ENCODE measurements around the gene ASCC3. TPM values are rescaled to one million over a fixed set of nuclear protein-coding genes. Genes with fewer than 3 reads are reported as not detected.
A peak's percentile ranks its signal among the peaks of the same experiment; 100 is the strongest.

Gene ASCC3
- total and polyA plus RNA-seq, 2 of the 4 experiments (the other 2 are of a cell fraction) = 25.8 to 104 TPM

- Histone ChIP-seq H3K27me3 (ENCODE audit: control insufficient read depth, insufficient read depth, low read length) (no peaks in the 10 kb centered on the region), H3K18ac (ENCODE audit: low read depth, low read length) (peak overlapping the region; percentile 12; the same call in 1 of the 2 replicates), H4K5ac (ENCODE audit: low read depth, low read length) (no peak overlapping the region), H3K27ac (ENCODE audit: insufficient read depth, low read length) (no peak overlapping the region), H2BK5ac (ENCODE audit: low read depth, low read length, poor library complexity, severe bottlenecking) (peak overlapping the region; percentile 12), H3K14ac (replicated peaks; ENCODE audit: low read depth, low read length) (no peak overlapping the region), H2BK120ac (ENCODE audit: low read depth, low read length) (peak overlapping the region; percentile 57; the same call in 1 of the 2 replicates), H3K4ac (ENCODE audit: low read depth, low read length) (0 out of 2 replicates have a peak overlapping the region, but pooled peaks have one; percentile 25), H3K23ac (ENCODE audit: low read depth, low read length) (0 out of 2 replicates have a peak overlapping the region, but pooled peaks have one; percentile 12), H2AK5ac (ENCODE audit: low read depth, low read length) (no peak overlapping the region), H3K9ac (ENCODE audit: low read depth, low read length) (no peak overlapping the region), H3K79me1 (ENCODE audit: low read depth in 1 of 2, low read length in 2 of 2) (peaks cover 0 to 3% of the 10 kb centered on the region in 2 experiments; a peak in 1 of 4 replicates), H2BK15ac (ENCODE audit: low read depth, low read length) (no peak overlapping the region; the same call in 2 of the 3 replicates), H2AFZ (replicated peaks; ENCODE audit: low read length, poor library complexity) (no peak overlapping the region), H2BK20ac (ENCODE audit: low read depth, low read length) (peak overlapping the region; percentile 76; the same call in 1 of the 2 replicates), H3K4me2 (ENCODE audit: low read depth, low read length) (no peak overlapping the region), H3K4me3 (ENCODE audit: insufficient read depth, low read depth, low read length) (no peak overlapping the region), H4K8ac (ENCODE audit: low read depth in 2 of 2, low read length in 2 of 2) (no peak overlapping the region), H3K4me1 (ENCODE audit: control insufficient read depth, insufficient read depth, low read length) (peaks cover 8% of the 10 kb centered on the region; the same call in 1 of the 2 replicates), H4K20me1 (ENCODE audit: insufficient read depth, low read length) (no peaks in the 10 kb centered on the region), H2AK9ac (replicated peaks; ENCODE audit: low read depth, low read length, poor library complexity) (no peak overlapping the region), H3K56ac (ENCODE audit: extremely low read depth, insufficient read depth, low read length) (no peak overlapping the region), H3K9me3 (ENCODE audit: control insufficient read depth, insufficient read depth, low read length) (no peaks in the 10 kb centered on the region), H4K91ac (ENCODE audit: insufficient read depth, low read depth, low read length) (peak overlapping the region; percentile 9; the same call in 1 of the 2 replicates), H3K9me1 (ENCODE audit: insufficient read depth, low read length) (peaks cover 5% of the 10 kb centered on the region; the same call in 1 of the 2 replicates), H3K36me3 (ENCODE audit: control insufficient read depth, insufficient read depth, low read length) (peaks cover 7% of the 10 kb centered on the region)
- ATAC-seq (ENCODE audit: low read depth) (no peak), DNase-seq (peak; percentile 64)
- ChIA-PET CTCF (no interaction called here), POLR2A (ENCODE audit: unreplicated experiment) (no interaction called here)
- BruUV-seq (replicated peaks) = no TSS peak
- dilution Hi-C loops (cut with HindIII; ENCODE audit: low sequenced_read_pairs, unreplicated experiment) = no loop called here
- intact Hi-C loops (cut with micrococcal nuclease) = no loop called here
- in situ Hi-C loops (cut with MboI; ENCODE audit: low sequenced_read_pairs) = no loop called here
- no peak for TF ChIP-seq RCOR1 (IDR thresholded peaks at IDR 0.05; ENCODE audit: insufficient replicate concordance, low read length)
- no peak for TF ChIP-seq RAD21 (IDR thresholded peaks at IDR 0.05; ENCODE audit: low read length)
- TF ChIP-seq, protein P1, sequence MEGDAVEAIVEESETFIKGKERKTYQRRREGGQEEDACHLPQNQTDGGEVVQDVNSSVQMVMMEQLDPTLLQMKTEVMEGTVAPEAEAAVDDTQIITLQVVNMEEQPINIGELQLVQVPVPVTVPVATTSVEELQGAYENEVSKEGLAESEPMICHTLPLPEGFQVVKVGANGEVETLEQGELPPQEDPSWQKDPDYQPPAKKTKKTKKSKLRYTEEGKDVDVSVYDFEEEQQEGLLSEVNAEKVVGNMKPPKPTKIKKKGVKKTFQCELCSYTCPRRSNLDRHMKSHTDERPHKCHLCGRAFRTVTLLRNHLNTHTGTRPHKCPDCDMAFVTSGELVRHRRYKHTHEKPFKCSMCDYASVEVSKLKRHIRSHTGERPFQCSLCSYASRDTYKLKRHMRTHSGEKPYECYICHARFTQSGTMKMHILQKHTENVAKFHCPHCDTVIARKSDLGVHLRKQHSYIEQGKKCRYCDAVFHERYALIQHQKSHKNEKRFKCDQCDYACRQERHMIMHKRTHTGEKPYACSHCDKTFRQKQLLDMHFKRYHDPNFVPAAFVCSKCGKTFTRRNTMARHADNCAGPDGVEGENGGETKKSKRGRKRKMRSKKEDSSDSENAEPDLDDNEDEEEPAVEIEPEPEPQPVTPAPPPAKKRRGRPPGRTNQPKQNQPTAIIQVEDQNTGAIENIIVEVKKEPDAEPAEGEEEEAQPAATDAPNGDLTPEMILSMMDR (conservative IDR thresholded peaks at IDR 0.05; ENCODE audit: low read depth, low read length) = no peak
- no peak for TF ChIP-seq MXI1 (IDR thresholded peaks at IDR 0.05; ENCODE audit: borderline replicate concordance, low read depth, low read length)
- TF ChIP-seq BHLHE40 (IDR thresholded peaks at IDR 0.05; ENCODE audit: low read depth, low read length) = no peak
- no peak for TF ChIP-seq CEBPB (IDR thresholded peaks at IDR 0.05; ENCODE audit: low read depth, low read length)
- TF ChIP-seq POLR2A (IDR thresholded peaks at IDR 0.05; ENCODE audit: low read depth, low read length) = no peak
- no peak for TF ChIP-seq MAFK (IDR thresholded peaks at IDR 0.05; ENCODE audit: low read depth, low read length)
- TF ChIP-seq MAZ (IDR thresholded peaks at IDR 0.05; ENCODE audit: borderline replicate concordance, low read depth, low read length) = no peak
- TF ChIP-seq, protein P2, sequence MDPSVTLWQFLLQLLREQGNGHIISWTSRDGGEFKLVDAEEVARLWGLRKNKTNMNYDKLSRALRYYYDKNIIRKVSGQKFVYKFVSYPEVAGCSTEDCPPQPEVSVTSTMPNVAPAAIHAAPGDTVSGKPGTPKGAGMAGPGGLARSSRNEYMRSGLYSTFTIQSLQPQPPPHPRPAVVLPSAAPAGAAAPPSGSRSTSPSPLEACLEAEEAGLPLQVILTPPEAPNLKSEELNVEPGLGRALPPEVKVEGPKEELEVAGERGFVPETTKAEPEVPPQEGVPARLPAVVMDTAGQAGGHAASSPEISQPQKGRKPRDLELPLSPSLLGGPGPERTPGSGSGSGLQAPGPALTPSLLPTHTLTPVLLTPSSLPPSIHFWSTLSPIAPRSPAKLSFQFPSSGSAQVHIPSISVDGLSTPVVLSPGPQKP (IDR thresholded peaks at IDR 0.05; ENCODE audit: borderline replicate concordance, low read depth, low read length) = no peak
- no peak for TF ChIP-seq FOS (IDR thresholded peaks at IDR 0.05; ENCODE audit: low read depth, low read length)
- TF ChIP-seq, protein P3, sequence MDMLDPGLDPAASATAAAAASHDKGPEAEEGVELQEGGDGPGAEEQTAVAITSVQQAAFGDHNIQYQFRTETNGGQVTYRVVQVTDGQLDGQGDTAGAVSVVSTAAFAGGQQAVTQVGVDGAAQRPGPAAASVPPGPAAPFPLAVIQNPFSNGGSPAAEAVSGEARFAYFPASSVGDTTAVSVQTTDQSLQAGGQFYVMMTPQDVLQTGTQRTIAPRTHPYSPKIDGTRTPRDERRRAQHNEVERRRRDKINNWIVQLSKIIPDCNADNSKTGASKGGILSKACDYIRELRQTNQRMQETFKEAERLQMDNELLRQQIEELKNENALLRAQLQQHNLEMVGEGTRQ (IDR thresholded peaks at IDR 0.05; ENCODE audit: low read depth, low read length) = no peak
- no peak for TF ChIP-seq SMC3 (IDR thresholded peaks at IDR 0.05; ENCODE audit: low read depth, low read length)
- WGBS, 2 experiments (ENCODE audit: extremely low coverage in 2 of 2, insufficient read length in 1 of 2) = 100% methylated on average over 1 of the region's 2 CpGs; no CpG with 5 or more reads in 1 of the 2 experiments
These were observed 374.5 kb downstream of the ASCC3 start for GRCh38 chr6:100506651-100507050.
